GM23338 (cell line): ENCODE measurements around the gene LDLRAD3. TPM values are rescaled to one million over a fixed set of nuclear protein-coding genes. Genes with fewer than 3 reads are reported as not detected.

Experiments
- ATAC-seq: fragments of 200-7000 bp; cut with Tn5 transposase; 3 replicates; pipeline ENCODE4 v1.9.1; 2020
- DNase-seq: peaks from one replicate; pipeline ENCODE4 v3.0.0-alpha.2; 2015; ENCODE audit warnings: low spot score
- H2AFZ ChIP-seq: fragments of 200-600 bp; sonication (generic); 2 replicates; pipeline ENCODE4 v1.8.0; 2016; ENCODE audit warnings: antibody characterized with exemption, mild to moderate bottlenecking, moderate library complexity
- H3F3A ChIP-seq: fragments of 200-600 bp; sonication (generic); replicated peaks from 2 replicates; pipeline ENCODE4 v1.8.0; 2017; ENCODE audit warnings: antibody characterized with exemption, mixed run types, low read depth
- H3K27ac ChIP-seq: fragments of 200-600 bp; sonication (generic); 2 replicates; pipeline ENCODE4 v1.6.1; 2016; ENCODE audit warnings: low read depth
- H3K27me3 ChIP-seq: fragments of 200-600 bp; sonication (generic); 2 replicates; pipeline ENCODE4 v1.8.0; 2016; ENCODE audit warnings: mild to moderate bottlenecking, mixed run types, moderate library complexity; ENCODE audit not compliant: insufficient read depth
- H3K36me3 ChIP-seq: fragments of 200-600 bp; sonication (generic); 2 replicates; pipeline ENCODE4 v1.8.0; 2016; ENCODE audit warnings: mild to moderate bottlenecking; ENCODE audit not compliant: insufficient read depth
- H3K4me1 ChIP-seq: fragments of 200-600 bp; sonication (generic); 2 replicates; pipeline ENCODE4 v1.8.0; 2016; ENCODE audit warnings: mild to moderate bottlenecking, moderate library complexity; ENCODE audit not compliant: insufficient read depth
- H3K4me2 ChIP-seq: fragments of 200-600 bp; sonication (generic); 2 replicates; pipeline ENCODE4 v1.7.1; 2017; ENCODE audit warnings: mixed run types
- H3K4me3 ChIP-seq: fragments of 200-600 bp; sonication (generic); 2 replicates; pipeline ENCODE4 v1.6.1; 2016; ENCODE audit warnings: mixed run types
- H3K79me2 ChIP-seq: fragments of 200-600 bp; sonication (generic); replicated peaks from 2 replicates; pipeline ENCODE4 v1.8.0; 2017; ENCODE audit warnings: mild to moderate bottlenecking; ENCODE audit not compliant: insufficient read depth
- H3K9me2 ChIP-seq: fragments of 200-600 bp; sonication (generic); 2 replicates; pipeline ENCODE4 v1.8.0; 2017; ENCODE audit not compliant: insufficient read depth
- H4K20me1 ChIP-seq: fragments of 200-600 bp; sonication (generic); replicated peaks from 2 replicates; pipeline ENCODE4 v1.8.0; 2017; ENCODE audit warnings: mild to moderate bottlenecking; ENCODE audit not compliant: insufficient read depth
- H3K27ac Mint-ChIP-seq: 2 replicates; pipeline ENCODE4 v1.8.0; 2020; ENCODE audit warnings: inconsistent platforms, mild to moderate bottlenecking, moderate library complexity, mixed read lengths
- H3K27me3 Mint-ChIP-seq: 3 replicates; pipeline ENCODE4 v1.8.0; 2022; ENCODE audit warnings: low read depth, mild to moderate bottlenecking, moderate library complexity, mixed read lengths, inconsistent platforms; ENCODE audit not compliant: insufficient read depth, poor library complexity
- H3K36me3 Mint-ChIP-seq: 3 replicates; pipeline ENCODE4 v1.8.0; 2021; ENCODE audit warnings: low read depth, mild to moderate bottlenecking, inconsistent platforms, moderate library complexity, mixed read lengths
- H3K4me1 Mint-ChIP-seq: 3 replicates; pipeline ENCODE4 v1.8.0; 2020; ENCODE audit warnings: mild to moderate bottlenecking, inconsistent platforms, mixed read lengths
- H3K4me3 Mint-ChIP-seq: 3 replicates; pipeline ENCODE4 v1.8.0; 2021; ENCODE audit warnings: moderate library complexity, mild to moderate bottlenecking, inconsistent platforms, mixed read lengths
- H3K9me3 Mint-ChIP-seq: 3 replicates; pipeline ENCODE4 v1.8.0; 2020; ENCODE audit warnings: moderate library complexity, mild to moderate bottlenecking, inconsistent platforms, mixed read lengths
- CREB1 ChIP-seq: fragments of 250-450 bp; sonication (Bioruptor Pico); IDR thresholded peaks from 2 replicates; pipeline ENCODE4 v1.5.0; 2020; ENCODE audit warnings: low read depth, mild to moderate bottlenecking, moderate library complexity
- EZH2 ChIP-seq: fragments of 200-600 bp; sonication (generic); IDR thresholded peaks from one replicate; pipeline ENCODE4 v1.8.0; 2017; ENCODE audit warnings: antibody characterized with exemption, mild to moderate bottlenecking, low read depth; ENCODE audit not compliant: unreplicated experiment
- EZH2phosphoT487 ChIP-seq: fragments of 200-600 bp; sonication (generic); IDR thresholded peaks from one replicate; pipeline ENCODE4 v1.8.1; 2018; ENCODE audit warnings: antibody characterized with exemption; ENCODE audit not compliant: unreplicated experiment
- JUNB ChIP-seq: IDR thresholded peaks from one replicate; pipeline ENCODE4 v1.6.1; 2016; ENCODE audit warnings: antibody characterized with exemption; ENCODE audit not compliant: unreplicated experiment
- NANOG ChIP-seq: IDR thresholded peaks from 2 replicates; pipeline ENCODE4 v1.6.1; 2016; ENCODE audit warnings: antibody characterized with exemption, borderline replicate concordance
- POLR2AphosphoS5 ChIP-seq: IDR thresholded peaks from 2 replicates; pipeline ENCODE4 v1.6.1; 2016; ENCODE audit warnings: antibody characterized with exemption, low read depth
- STAT1 ChIP-seq: IDR thresholded peaks from one replicate; pipeline ENCODE4 v1.6.1; 2016; ENCODE audit warnings: antibody characterized with exemption; ENCODE audit not compliant: unreplicated experiment
- ZNF114 ChIP-seq: fragments of 250-450 bp; sonication (Bioruptor Pico); IDR thresholded peaks from 2 replicates; pipeline ENCODE4 v1.5.0; 2020; ENCODE audit warnings: mild to moderate bottlenecking, moderate library complexity
- ZNF331 ChIP-seq: fragments of 250-450 bp; sonication (Bioruptor Pico); IDR thresholded peaks from 2 replicates; pipeline ENCODE4 v1.5.0; 2020; ENCODE audit warnings: low read depth, mild to moderate bottlenecking, moderate library complexity
- polyA plus RNA-seq: library from polyadenylated mRNA; unstranded; fragments of >200 nt; fragmentation: Nextera tagmentation; extraction: Ambion mirVana; gene quantifications from 2 replicates; pipeline ENCODE4 v1.2.1, GENCODE V29; 2016
- total RNA-seq: library from RNA; depleted of rRNA; stranded (reverse); fragments of >200 nt; shearing (Covaris generic); gene quantifications from 2 replicates; pipeline ENCODE4 v1.2.3, GENCODE V29; 2014
- TF ChIP-seq, protein P1 (sequence below): IDR thresholded peaks from one replicate; pipeline ENCODE4 v1.6.1; 2018; ENCODE audit warnings: antibody characterized with exemption; ENCODE audit not compliant: unreplicated experiment
- TF ChIP-seq, protein P2 (sequence below): IDR thresholded peaks from 2 replicates; pipeline ENCODE4 v1.6.1; 2016; ENCODE audit warnings: antibody characterized with exemption
- TF ChIP-seq, protein P3 (sequence below), 2 experiments: fragments of 200-600 bp in 1 of 2; sonication (generic) in 1 of 2; conservative IDR thresholded peaks; 2 replicates each; pipeline versions ENCODE4 v1.5.1 to v1.6.1; 2016 to 2017; ENCODE audit warnings: antibody characterized with exemption in 2 of 2, low read depth in 2 of 2, mild to moderate bottlenecking in 2 of 2, moderate library complexity in 1 of 2
- TF ChIP-seq, protein P4 (sequence below): fragments of 250-450 bp; sonication (Bioruptor Pico); IDR thresholded peaks from 2 replicates; pipeline ENCODE4 v1.5.0; 2020; ENCODE audit warnings: mild to moderate bottlenecking, moderate library complexity

The LDLRAD3 gene
- total and polyA plus RNA-seq, 2 experiments from 2014 or later, result 8.5 to 19.4 TPM

DNA sequence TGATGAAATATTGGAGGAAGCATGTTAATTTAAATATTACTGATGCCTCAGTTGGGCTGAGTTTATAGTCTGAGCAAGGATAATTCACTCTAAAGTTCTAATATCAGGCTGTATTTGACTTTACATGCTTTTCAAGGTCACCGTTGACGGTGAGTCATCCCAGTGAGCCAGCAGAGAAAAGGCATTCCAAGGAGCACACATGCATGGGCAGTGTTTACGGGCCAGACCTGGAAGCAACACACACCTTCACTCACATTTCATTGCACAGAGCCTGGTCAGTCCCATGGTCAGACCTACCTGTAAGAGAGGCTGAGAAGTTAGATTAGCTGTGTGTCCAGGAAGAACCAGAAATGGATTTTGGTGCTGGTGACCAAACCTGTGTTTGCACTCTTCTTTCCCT lies 291.9 kb downstream of the LDLRAD3 start:
- Histone ChIP-seq H3F3A (no peaks in the 10 kb centered on the region), H2AFZ (no peak overlapping the region), H4K20me1 (no peaks in the 10 kb centered on the region), H3K36me3 (no peaks in the 10 kb centered on the region), H3K27ac (no peak overlapping the region), H3K27me3 (no peaks in the 10 kb centered on the region), H3K4me3 (no peak overlapping the region), H3K4me2 (no peak overlapping the region), H3K4me1 (peaks cover 3% of the 10 kb centered on the region; the same call in 1 of the 2 replicates), H3K9me2 (peaks cover 15% of the 10 kb centered on the region; the same call in 1 of the 2 replicates), H3K79me2 (no peaks in the 10 kb centered on the region)
- TF ChIP-seq, protein P1, sequence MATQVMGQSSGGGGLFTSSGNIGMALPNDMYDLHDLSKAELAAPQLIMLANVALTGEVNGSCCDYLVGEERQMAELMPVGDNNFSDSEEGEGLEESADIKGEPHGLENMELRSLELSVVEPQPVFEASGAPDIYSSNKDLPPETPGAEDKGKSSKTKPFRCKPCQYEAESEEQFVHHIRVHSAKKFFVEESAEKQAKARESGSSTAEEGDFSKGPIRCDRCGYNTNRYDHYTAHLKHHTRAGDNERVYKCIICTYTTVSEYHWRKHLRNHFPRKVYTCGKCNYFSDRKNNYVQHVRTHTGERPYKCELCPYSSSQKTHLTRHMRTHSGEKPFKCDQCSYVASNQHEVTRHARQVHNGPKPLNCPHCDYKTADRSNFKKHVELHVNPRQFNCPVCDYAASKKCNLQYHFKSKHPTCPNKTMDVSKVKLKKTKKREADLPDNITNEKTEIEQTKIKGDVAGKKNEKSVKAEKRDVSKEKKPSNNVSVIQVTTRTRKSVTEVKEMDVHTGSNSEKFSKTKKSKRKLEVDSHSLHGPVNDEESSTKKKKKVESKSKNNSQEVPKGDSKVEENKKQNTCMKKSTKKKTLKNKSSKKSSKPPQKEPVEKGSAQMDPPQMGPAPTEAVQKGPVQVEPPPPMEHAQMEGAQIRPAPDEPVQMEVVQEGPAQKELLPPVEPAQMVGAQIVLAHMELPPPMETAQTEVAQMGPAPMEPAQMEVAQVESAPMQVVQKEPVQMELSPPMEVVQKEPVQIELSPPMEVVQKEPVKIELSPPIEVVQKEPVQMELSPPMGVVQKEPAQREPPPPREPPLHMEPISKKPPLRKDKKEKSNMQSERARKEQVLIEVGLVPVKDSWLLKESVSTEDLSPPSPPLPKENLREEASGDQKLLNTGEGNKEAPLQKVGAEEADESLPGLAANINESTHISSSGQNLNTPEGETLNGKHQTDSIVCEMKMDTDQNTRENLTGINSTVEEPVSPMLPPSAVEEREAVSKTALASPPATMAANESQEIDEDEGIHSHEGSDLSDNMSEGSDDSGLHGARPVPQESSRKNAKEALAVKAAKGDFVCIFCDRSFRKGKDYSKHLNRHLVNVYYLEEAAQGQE, result no peak
- TF ChIP-seq JUNB (no peak), POLR2AphosphoS5 (no peak), CREB1 (no peak), EZH2phosphoT487 (no peak), EZH2 (no peak), ZNF331 (CRISPR knock-in tag) (no peak), ZNF114 (no peak), STAT1 (no peak), NANOG (no peak)
- TF ChIP-seq, protein P2, sequence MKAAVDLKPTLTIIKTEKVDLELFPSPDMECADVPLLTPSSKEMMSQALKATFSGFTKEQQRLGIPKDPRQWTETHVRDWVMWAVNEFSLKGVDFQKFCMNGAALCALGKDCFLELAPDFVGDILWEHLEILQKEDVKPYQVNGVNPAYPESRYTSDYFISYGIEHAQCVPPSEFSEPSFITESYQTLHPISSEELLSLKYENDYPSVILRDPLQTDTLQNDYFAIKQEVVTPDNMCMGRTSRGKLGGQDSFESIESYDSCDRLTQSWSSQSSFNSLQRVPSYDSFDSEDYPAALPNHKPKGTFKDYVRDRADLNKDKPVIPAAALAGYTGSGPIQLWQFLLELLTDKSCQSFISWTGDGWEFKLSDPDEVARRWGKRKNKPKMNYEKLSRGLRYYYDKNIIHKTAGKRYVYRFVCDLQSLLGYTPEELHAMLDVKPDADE, result no peak
- TF ChIP-seq, protein P3, sequence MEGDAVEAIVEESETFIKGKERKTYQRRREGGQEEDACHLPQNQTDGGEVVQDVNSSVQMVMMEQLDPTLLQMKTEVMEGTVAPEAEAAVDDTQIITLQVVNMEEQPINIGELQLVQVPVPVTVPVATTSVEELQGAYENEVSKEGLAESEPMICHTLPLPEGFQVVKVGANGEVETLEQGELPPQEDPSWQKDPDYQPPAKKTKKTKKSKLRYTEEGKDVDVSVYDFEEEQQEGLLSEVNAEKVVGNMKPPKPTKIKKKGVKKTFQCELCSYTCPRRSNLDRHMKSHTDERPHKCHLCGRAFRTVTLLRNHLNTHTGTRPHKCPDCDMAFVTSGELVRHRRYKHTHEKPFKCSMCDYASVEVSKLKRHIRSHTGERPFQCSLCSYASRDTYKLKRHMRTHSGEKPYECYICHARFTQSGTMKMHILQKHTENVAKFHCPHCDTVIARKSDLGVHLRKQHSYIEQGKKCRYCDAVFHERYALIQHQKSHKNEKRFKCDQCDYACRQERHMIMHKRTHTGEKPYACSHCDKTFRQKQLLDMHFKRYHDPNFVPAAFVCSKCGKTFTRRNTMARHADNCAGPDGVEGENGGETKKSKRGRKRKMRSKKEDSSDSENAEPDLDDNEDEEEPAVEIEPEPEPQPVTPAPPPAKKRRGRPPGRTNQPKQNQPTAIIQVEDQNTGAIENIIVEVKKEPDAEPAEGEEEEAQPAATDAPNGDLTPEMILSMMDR (conservative IDR thresholded peaks at IDR 0.05; ENCODE audit: low read depth in 2 of 2), result no peak
- TF ChIP-seq, protein P4, sequence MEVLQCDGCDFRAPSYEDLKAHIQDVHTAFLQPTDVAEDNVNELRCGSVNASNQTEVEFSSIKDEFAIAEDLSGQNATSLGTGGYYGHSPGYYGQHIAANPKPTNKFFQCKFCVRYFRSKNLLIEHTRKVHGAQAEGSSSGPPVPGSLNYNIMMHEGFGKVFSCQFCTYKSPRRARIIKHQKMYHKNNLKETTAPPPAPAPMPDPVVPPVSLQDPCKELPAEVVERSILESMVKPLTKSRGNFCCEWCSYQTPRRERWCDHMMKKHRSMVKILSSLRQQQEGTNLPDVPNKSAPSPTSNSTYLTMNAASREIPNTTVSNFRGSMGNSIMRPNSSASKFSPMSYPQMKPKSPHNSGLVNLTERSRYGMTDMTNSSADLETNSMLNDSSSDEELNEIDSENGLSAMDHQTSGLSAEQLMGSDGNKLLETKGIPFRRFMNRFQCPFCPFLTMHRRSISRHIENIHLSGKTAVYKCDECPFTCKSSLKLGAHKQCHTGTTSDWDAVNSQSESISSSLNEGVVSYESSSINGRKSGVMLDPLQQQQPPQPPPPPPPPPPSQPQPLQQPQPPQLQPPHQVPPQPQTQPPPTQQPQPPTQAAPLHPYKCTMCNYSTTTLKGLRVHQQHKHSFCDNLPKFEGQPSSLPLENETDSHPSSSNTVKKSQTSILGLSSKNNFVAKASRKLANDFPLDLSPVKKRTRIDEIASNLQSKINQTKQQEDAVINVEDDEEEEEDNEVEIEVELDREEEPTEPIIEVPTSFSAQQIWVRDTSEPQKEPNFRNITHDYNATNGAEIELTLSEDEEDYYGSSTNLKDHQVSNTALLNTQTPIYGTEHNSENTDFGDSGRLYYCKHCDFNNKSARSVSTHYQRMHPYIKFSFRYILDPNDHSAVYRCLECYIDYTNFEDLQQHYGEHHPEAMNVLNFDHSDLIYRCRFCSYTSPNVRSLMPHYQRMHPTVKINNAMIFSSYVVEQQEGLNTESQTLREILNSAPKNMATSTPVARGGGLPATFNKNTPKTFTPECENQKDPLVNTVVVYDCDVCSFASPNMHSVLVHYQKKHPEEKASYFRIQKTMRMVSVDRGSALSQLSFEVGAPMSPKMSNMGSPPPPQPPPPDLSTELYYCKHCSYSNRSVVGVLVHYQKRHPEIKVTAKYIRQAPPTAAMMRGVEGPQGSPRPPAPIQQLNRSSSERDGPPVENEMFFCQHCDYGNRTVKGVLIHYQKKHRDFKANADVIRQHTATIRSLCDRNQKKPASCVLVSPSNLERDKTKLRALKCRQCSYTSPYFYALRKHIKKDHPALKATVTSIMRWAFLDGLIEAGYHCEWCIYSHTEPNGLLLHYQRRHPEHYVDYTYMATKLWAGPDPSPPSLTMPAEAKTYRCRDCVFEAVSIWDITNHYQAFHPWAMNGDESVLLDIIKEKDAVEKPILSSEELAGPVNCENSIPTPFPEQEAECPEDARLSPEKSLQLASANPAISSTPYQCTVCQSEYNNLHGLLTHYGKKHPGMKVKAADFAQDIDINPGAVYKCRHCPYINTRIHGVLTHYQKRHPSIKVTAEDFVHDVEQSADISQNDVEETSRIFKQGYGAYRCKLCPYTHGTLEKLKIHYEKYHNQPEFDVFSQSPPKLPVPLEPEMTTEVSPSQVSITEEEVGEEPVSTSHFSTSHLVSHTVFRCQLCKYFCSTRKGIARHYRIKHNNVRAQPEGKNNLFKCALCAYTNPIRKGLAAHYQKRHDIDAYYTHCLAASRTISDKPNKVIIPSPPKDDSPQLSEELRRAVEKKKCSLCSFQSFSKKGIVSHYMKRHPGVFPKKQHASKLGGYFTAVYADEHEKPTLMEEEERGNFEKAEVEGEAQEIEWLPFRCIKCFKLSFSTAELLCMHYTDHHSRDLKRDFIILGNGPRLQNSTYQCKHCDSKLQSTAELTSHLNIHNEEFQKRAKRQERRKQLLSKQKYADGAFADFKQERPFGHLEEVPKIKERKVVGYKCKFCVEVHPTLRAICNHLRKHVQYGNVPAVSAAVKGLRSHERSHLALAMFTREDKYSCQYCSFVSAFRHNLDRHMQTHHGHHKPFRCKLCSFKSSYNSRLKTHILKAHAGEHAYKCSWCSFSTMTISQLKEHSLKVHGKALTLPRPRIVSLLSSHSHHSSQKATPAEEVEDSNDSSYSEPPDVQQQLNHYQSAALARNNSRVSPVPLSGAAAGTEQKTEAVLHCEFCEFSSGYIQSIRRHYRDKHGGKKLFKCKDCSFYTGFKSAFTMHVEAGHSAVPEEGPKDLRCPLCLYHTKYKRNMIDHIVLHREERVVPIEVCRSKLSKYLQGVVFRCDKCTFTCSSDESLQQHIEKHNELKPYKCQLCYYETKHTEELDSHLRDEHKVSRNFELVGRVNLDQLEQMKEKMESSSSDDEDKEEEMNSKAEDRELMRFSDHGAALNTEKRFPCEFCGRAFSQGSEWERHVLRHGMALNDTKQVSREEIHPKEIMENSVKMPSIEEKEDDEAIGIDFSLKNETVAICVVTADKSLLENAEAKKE (CRISPR knock-in tag), result no peak
- peaks cover 1% of the 10 kb centered on the region for H3K27me3 Mint-ChIP-seq
- H3K36me3 Mint-ChIP-seq, result peaks cover 16% of the 10 kb centered on the region; the same call in 1 of the 3 replicates
- no peaks in the 10 kb centered on the region; the same call in 2 of the 3 replicates for H3K9me3 Mint-ChIP-seq
- H3K27ac Mint-ChIP-seq, result no peak overlapping the region
- no peak for ATAC-seq
- H3K4me3 Mint-ChIP-seq, result no peak overlapping the region
- DNase-seq, result no peak
- H3K4me1 Mint-ChIP-seq, result no peaks in the 10 kb centered on the region
